C4-2B (cell line): Measurements from ENCODE around the gene GALNTL6.
A peak's percentile ranks its signal among the peaks of the same experiment; 100 is the strongest.

Experiments
- H3K27ac ChIP-seq: fragments of 450-650 bp; 2 replicates; pipeline ENCODE4 v1.5.1; 2017
- ZFX ChIP-seq: fragments of 450-650 bp; IDR thresholded peaks from 2 replicates; pipeline ENCODE4 v1.6.1; 2017
- TF ChIP-seq, protein P1 (sequence below): fragments of 450-650 bp; conservative IDR thresholded peaks from 2 replicates; pipeline ENCODE4 v1.5.1; 2017; ENCODE audit warnings: mild to moderate bottlenecking

The GALNTL6 gene

DNA sequence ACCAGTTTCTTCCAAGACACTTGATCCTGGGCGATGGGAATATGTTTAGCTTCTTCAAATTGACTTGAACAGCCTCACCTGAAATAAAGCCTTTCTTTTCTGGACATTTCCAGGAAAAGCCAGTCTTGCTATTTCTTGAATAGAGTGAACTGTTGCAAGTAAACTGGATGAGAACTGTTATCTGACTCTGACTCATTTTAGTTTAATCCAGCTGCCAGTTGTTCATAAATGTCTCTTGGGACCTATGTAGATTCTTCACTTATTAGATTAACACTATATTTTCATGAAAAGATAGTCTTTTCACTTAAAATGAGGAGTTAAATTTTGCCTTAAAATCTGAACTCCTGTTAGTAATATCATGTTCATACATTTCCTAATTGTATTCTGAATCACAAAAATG, 740.0 kb downstream of the GALNTL6 start:
- no peak overlapping the region for H3K27ac ChIP-seq
- TF ChIP-seq, protein P1, sequence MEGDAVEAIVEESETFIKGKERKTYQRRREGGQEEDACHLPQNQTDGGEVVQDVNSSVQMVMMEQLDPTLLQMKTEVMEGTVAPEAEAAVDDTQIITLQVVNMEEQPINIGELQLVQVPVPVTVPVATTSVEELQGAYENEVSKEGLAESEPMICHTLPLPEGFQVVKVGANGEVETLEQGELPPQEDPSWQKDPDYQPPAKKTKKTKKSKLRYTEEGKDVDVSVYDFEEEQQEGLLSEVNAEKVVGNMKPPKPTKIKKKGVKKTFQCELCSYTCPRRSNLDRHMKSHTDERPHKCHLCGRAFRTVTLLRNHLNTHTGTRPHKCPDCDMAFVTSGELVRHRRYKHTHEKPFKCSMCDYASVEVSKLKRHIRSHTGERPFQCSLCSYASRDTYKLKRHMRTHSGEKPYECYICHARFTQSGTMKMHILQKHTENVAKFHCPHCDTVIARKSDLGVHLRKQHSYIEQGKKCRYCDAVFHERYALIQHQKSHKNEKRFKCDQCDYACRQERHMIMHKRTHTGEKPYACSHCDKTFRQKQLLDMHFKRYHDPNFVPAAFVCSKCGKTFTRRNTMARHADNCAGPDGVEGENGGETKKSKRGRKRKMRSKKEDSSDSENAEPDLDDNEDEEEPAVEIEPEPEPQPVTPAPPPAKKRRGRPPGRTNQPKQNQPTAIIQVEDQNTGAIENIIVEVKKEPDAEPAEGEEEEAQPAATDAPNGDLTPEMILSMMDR: no peak
- TF ChIP-seq ZFX: no peak

DNA sequence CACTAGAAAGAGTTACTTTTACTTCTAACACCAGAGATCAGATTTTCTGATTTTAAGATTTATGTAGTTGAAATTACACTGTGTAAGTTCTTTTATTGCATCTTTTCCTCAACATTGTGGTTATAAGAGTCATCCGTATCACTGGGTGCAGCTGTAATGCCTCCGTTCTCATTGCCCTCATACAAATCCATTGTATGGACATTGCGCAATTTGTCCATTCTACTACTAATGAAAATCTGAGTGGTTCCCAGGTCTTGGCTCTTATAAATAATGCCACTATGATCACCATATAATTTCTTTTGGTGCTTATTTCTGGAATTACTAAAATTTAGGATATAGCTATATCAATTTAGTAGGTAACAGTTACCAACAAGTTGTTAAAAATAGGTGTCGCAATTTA, 741.4 kb downstream of the GALNTL6 start:
- no peak overlapping the region for H3K27ac ChIP-seq
- TF ChIP-seq, protein P1: no peak
- TF ChIP-seq ZFX: no peak

DNA sequence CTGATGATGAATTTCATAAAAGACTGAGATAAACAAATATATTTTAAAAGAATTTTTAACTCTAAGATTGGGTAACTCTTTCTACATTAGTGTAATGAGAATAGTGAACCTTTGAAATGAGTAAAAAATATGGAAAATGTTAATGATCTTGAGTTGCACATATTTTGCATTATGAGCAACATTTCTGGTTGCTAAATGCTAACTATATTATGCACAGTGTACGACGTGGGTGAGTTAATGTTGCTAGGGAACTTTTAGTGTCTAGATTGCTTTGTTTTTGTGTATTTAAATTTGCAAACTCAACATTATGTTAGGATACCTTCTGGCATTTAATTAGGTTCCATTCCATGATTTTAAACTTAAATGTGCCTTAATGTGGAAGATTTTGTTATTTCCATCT, 742.5 kb downstream of the GALNTL6 start:
- TF ChIP-seq ZFX: no peak
- TF ChIP-seq, protein P1: no peak
- no peak overlapping the region for H3K27ac ChIP-seq

DNA sequence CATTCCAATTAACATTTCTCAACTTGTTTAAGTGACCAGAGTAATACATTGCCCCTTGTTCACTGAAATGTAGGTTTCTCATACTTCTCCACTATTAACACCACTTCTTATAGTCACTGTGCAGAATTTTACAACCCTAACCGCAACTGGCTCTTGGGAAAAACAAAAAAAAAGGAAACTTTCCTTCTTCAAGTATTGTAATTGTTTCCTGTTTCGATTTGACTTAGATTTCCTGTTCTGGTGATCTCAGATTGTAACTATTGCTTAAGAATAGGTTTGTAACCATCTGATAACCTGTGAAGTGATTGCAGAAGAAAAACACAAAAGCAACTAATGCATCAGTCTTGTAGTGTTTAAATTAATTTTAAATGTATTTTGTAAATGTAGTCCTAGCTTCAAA, 760.7 kb downstream of the GALNTL6 start:
- no peak overlapping the region for H3K27ac ChIP-seq
- TF ChIP-seq ZFX: no peak
- TF ChIP-seq, protein P1: no peak

DNA sequence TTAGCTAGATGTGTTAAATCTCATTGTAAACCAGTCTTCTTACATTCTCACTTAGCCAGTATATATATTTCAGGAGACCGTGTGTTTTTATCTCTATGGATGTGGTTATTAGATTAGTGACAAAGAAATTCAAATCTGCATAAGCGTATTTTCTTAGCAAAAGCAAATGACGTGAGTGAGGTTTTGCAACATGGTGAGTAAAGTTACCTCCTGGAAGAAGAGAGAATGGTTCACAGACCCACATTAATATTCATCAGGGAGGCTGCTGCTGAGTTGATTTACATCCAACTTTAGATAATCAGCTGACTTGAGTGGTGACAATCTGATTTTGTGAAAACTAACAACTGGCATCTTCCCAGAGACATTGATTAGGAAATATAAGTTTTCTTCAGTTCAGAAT, 765.5 kb downstream of the GALNTL6 start:
- TF ChIP-seq ZFX: no peak
- TF ChIP-seq, protein P1: no peak
- H3K27ac ChIP-seq: no peak overlapping the region

DNA sequence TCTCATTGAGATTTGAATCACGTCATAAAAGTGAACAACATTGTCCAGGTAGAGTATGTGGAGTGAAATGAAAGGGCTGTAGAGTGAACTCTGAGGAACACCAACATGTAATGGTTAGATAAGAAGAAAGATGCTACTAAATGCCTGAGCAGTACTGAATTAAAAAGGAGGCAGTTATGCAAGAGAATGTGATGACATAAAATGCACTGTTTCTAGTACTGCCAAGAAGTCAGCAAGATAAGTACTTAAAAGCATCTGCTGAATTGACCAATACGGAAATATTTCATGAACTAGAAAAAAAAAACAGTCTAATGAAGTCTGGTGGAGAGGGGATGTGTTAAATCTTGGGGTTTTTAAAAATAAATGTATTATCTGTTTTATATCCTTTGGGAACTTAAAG, 771.6 kb downstream of the GALNTL6 start:
- TF ChIP-seq ZFX: no peak
- TF ChIP-seq, protein P1: no peak

DNA sequence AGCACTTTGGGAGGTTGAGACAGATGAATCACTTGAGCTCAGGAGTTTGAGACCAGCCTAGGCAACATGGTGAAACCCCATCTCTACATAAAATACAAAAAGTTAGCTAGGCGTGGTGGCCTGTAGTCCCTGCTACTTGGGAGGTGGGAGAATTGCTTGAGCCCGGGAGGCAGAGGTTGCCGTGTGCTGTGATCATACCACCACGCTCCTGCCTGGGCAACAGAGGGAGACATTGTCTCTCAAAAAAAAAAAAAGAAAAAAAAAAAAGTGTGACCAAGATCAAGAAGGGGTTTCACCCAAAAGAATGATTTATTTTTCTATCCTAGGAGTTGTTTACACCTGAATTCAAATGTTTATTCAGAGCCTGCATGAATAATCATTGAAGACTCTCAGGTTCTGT, 783.0 kb downstream of the GALNTL6 start:
- TF ChIP-seq, protein P1: 0 out of 2 replicates have a peak, but pooled peaks have one; percentile 10
- TF ChIP-seq ZFX: no peak
- H3K27ac ChIP-seq: no peak overlapping the region

More for the DNA sequence above, 771.6 kb downstream of the GALNTL6 start:
- H3K27ac ChIP-seq: no peak overlapping the region
